Activated CD8-positive, alpha-beta memory T cell treated with anti-CD3 and anti-CD28 coated beads, Interleukin-2, amount 10 ng/mL, durations not matched to agents 7 days and 5 days (primary cell): ENCODE measurements around the gene CDAN1. TPM values are rescaled to one million over a fixed set of nuclear protein-coding genes. Genes with fewer than 3 reads are reported as not detected.

Experiments
- ATAC-seq: fragments of 150-1000 bp; cut with Tn5 transposase; one replicate; pipeline ENCODE4 v1.10.0; 2021; ENCODE audit warnings: moderate library complexity
- CTCF ChIA-PET: fragments of 350-600 bp; sonication (Branson Sonifier 250); formaldehyde crosslinking; loops from one replicate; lab custom pipeline; 2021; ENCODE audit warnings: antibody characterized with exemption; lab: Charles Lee
- DNase-seq: peaks from one replicate; pipeline ENCODE4 v3.0.0-alpha.2; 2020
- H3K27ac Mint-ChIP-seq: one replicate; pipeline ENCODE4 v1.8.0; 2021; ENCODE audit warnings: mild to moderate bottlenecking, mixed read lengths
- H3K27me3 Mint-ChIP-seq: one replicate; pipeline ENCODE4 v1.8.0; 2021; ENCODE audit warnings: mixed read lengths
- H3K36me3 Mint-ChIP-seq: one replicate; pipeline ENCODE4 v1.8.0; 2021; ENCODE audit warnings: mild to moderate bottlenecking, mixed read lengths
- H3K4me1 Mint-ChIP-seq: one replicate; pipeline ENCODE4 v1.8.0; 2021; ENCODE audit warnings: mixed read lengths
- H3K4me3 Mint-ChIP-seq: one replicate; pipeline ENCODE4 v1.8.0; 2021; ENCODE audit warnings: mild to moderate bottlenecking, moderate library complexity, mixed read lengths
- H3K9me3 Mint-ChIP-seq: one replicate; pipeline ENCODE4 v1.8.0; 2022; ENCODE audit warnings: low read depth, mixed read lengths
- total RNA-seq, 2 experiments: library from RNA; stranded (reverse); gene quantifications; one replicate each; pipeline ENCODE4 v1.2.3, GENCODE V29; 2021

Gene CDAN1
- total RNA-seq, 2 experiments from 2014 or later: 29.0 to 39.2 TPM

DNA sequence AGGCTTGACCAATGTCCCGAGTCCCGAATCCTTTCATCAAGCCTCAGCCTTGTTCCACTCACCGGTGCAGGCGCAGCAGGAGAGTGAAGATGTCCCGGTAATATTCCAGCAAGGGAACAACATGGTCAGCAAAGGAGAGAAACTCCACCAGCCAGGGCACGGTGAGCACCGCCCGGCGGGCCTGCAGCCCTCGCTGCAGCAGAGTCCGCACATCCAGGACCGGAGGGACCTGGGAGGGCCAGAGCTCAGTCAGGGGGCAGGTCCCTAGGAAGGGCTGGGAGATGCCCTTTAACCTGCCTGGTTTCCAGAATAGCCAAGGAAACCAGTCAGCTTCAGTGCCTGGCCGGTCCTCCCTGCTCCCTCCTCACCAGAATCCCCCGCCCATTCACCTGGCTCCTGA lies 6.4 kb downstream of the CDAN1 start:
- DNase-seq (no peak), ATAC-seq (no peak)
- no peaks in the 10 kb centered on the region for H3K27me3 Mint-ChIP-seq
- H3K9me3 Mint-ChIP-seq: no peaks in the 10 kb centered on the region
- peaks cover 7% of the 10 kb centered on the region for H3K4me1 Mint-ChIP-seq
- peaks cover 26% of the 10 kb centered on the region for H3K36me3 Mint-ChIP-seq
- H3K27ac Mint-ChIP-seq: no peak overlapping the region
- H3K4me3 Mint-ChIP-seq: no peak overlapping the region
- CTCF ChIA-PET: interaction anchor here (1.5 kb wide), 1 partner anchor 196 kb away, joined by 6 read pairs; no protein-coding TSS in a partner anchor

DNA sequence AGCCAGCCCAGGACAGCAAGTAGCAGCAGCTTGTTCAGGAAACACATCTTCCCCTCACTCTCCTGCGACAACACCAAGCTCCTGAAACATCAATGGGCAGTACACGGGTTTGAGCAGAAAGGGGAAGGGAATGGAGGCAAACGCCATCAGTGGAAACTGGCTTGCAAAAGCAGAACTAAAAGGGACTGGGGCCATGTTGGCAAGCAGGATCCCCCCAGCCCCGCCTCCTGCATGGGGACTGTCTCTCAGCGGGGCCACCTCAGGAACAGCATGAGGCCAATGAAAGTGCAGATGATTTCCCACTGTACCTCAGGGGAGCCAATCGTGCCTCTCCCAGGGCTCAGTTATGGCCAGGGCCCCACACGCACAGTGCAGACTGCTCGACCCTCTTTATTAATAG lies 6.8 kb downstream of the CDAN1 start:
- peaks cover 30% of the 10 kb centered on the region for H3K36me3 Mint-ChIP-seq

DNA sequence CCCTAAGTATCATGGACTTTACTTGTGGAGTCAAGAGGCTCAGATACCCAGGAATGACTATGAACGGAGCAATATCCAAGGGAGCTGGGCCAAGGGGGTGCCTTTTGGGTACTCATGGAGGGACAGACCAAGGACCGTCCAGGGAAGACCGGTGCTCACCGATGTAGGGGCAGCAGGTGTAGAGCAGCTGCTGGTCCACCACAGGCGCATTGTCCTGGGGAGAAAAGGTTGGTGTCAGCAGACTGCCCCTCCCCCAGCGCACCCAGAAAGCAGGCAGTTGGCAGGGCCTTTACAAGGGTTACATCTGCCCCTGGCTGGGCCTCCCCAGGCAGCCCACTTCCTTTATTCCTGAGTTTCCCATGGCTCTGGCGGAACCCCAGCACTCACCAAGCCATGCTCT lies 7.5 kb downstream of the CDAN1 start:
- H3K27me3 Mint-ChIP-seq: no peaks in the 10 kb centered on the region
- H3K4me1 Mint-ChIP-seq: peaks cover 3% of the 10 kb centered on the region
- CTCF ChIA-PET: no interaction called here
- H3K4me3 Mint-ChIP-seq: no peak overlapping the region
- ATAC-seq (no peak), DNase-seq (peak; percentile 37)
- no peak overlapping the region for H3K27ac Mint-ChIP-seq
- no peaks in the 10 kb centered on the region for H3K9me3 Mint-ChIP-seq
- H3K36me3 Mint-ChIP-seq: peaks cover 36% of the 10 kb centered on the region

More for the DNA sequence above, 6.8 kb downstream of the CDAN1 start:
- no peak overlapping the region for H3K4me3 Mint-ChIP-seq
- no peaks in the 10 kb centered on the region for H3K9me3 Mint-ChIP-seq
- H3K27ac Mint-ChIP-seq: no peak overlapping the region
- no peaks in the 10 kb centered on the region for H3K27me3 Mint-ChIP-seq
- peaks cover 4% of the 10 kb centered on the region for H3K4me1 Mint-ChIP-seq
- ATAC-seq (no peak), DNase-seq (no peak)
- CTCF ChIA-PET: interaction anchor here (1.5 kb wide), 1 partner anchor 196 kb away, joined by 6 read pairs; no protein-coding TSS in a partner anchor

DNA sequence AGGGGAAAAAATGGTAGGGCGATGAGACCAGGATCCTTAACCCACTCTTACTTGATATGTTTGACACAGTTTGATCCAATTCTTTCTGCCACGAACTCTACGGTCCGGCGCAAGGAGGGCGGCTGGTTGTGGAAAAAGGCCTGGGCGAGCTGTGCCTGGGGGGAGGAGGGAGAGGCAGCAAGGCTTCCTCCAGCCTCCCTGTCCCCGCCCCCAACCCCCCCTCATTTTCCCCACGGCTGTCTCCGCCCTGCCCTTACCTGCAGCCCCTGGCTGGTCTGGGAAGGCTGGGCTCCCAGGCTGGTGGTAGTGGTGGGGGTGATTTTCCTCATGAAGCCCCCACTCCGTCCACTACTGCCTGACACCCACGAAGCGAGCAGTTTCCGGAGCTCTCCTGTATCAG lies 8.0 kb downstream of the CDAN1 start:
- Mint-ChIP-seq H3K9me3 (no peaks in the 10 kb centered on the region), H3K36me3 (peaks cover 36% of the 10 kb centered on the region), H3K4me1 (no peaks in the 10 kb centered on the region), H3K27ac (no peak overlapping the region), H3K27me3 (no peaks in the 10 kb centered on the region), H3K4me3 (no peak overlapping the region)
- CTCF ChIA-PET: no interaction called here
- DNase-seq: no peak
- no peak for ATAC-seq

DNA sequence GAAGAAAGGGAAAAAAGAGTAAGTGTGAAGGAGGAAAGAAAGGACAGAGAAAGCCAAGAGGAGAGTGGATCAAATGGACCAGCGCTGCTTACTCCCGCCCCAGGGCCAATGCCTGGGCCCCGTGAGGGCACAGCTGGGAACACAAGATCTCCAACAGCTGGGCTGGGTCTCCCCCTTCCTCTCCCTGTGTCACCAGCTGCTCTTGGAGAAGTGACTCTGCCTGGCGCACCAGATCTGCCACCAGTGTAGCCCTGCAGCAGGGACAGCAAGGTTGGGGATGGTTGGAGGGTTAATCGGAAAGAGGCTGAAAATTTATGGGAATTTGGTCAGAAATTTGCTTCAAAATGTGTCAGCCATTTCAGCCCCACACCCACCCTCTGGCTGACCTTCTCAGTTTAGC lies 8.4 kb downstream of the CDAN1 start:
- Mint-ChIP-seq H3K27ac (no peak overlapping the region), H3K9me3 (no peaks in the 10 kb centered on the region), H3K36me3 (peaks cover 38% of the 10 kb centered on the region), H3K4me1 (no peaks in the 10 kb centered on the region), H3K4me3 (no peak overlapping the region), H3K27me3 (no peaks in the 10 kb centered on the region)
- no peak for ATAC-seq
- CTCF ChIA-PET: no interaction called here
- no peak for DNase-seq

DNA sequence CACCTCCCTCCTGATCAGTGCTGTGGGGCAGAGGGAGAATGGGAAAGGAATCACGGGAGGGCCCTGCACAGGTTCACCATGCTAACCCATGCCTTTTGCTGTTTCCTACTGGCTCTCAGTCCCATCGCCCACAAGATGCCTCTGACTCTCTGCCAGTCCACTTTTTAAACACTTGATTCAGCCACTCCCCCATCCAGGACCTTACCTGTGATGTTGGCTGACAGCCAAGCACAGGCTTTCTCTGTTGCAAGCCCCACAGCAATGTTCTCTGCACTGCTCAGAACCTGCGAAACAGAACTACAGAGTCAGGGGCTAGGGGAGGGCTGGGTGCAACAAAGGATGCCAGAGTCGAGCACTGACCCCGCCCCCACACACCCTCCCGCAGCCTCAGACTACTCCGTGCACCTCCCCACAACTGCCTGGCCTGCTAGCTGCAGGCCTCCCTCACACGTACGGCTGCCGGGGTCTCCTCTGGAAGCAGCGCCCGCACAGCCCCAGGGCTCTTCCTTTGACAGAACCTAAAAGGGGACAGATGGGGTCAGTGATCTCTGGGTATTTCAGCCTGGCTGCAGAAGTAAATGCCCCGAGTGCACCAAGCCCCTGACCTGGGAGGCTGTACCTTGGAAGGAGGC lies 9.1 kb downstream of the CDAN1 start:
- H3K27ac Mint-ChIP-seq: no peak overlapping the region
- peak; percentile 36 for DNase-seq
- H3K4me1 Mint-ChIP-seq: no peaks in the 10 kb centered on the region
- CTCF ChIA-PET: no interaction called here
- no peak for ATAC-seq
- no peaks in the 10 kb centered on the region for H3K27me3 Mint-ChIP-seq
- peaks cover 35% of the 10 kb centered on the region for H3K36me3 Mint-ChIP-seq
- no peak overlapping the region for H3K4me3 Mint-ChIP-seq
- H3K9me3 Mint-ChIP-seq: no peaks in the 10 kb centered on the region

DNA sequence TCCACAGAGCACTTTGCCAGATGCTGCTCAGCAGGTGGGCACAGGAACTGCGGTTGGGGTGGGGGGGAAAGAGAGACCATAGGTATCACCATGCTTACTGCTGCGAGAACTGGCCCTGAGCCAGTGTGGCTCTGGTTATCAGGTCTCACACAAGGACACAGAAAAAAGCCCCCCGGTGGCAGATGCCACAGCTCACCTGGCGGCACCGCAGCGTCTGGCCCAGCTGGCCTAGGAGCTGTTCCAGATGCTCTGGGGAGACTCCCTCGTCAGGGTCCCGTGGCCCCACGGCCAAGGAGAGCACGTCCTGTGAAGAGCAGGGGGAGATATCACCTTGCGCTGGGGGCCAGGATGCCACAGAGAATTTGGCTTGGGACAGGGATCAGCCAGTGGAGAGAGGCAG lies 10.8 kb downstream of the CDAN1 start:
- CTCF ChIA-PET: interaction anchor here (1.3 kb wide), 1 partner anchor 9 kb away, joined by 3 read pairs; no protein-coding TSS in a partner anchor
- Mint-ChIP-seq H3K27me3 (no peaks in the 10 kb centered on the region), H3K36me3 (peaks cover 27% of the 10 kb centered on the region)

DNA sequence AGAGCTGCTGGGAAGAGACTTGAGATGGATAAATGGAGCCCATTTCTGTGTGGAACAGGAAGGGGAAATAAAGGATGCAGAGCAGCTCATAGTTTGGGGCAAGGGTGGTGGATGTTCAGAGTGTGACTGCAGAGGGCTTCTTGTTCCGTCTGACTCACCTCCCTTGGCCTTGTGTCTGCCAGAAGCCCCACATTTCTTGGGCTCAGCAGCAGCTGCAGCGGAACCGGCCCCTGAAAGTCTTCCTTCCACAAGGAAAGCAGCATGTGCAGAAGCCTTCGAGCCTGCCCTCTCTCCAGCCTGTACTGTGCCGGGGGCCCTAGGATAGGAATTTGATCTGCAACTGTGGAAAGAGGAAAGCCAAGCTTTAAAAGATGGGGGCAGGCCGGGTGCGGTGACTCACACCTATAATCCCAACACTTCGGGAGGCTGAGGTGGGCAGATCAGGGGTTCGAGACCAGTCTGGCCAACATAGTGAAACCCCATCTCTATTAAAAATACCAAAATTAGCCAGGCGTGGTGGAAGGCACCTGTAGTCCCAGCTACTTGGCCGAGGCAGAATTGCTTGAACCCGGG lies 11.5 kb downstream of the CDAN1 start:
- Mint-ChIP-seq H3K9me3 (no peaks in the 10 kb centered on the region), H3K4me1 (no peaks in the 10 kb centered on the region), H3K4me3 (no peak overlapping the region), H3K36me3 (peaks cover 26% of the 10 kb centered on the region), H3K27ac (peak overlapping the region; percentile 21), H3K27me3 (no peaks in the 10 kb centered on the region)
- DNase-seq: no peak
- ATAC-seq: no peak
- CTCF ChIA-PET: interaction anchor here (1.1 to 1.3 kb wide), 2 partner anchors 10 to 22 kb away, joined by 3 read pairs; no protein-coding TSS in a partner anchor

More for the DNA sequence above, 10.8 kb downstream of the CDAN1 start:
- Mint-ChIP-seq H3K9me3 (no peaks in the 10 kb centered on the region), H3K27ac (no peak overlapping the region), H3K4me1 (no peaks in the 10 kb centered on the region), H3K4me3 (no peak overlapping the region)
- ATAC-seq (no peak), DNase-seq (no peak)

DNA sequence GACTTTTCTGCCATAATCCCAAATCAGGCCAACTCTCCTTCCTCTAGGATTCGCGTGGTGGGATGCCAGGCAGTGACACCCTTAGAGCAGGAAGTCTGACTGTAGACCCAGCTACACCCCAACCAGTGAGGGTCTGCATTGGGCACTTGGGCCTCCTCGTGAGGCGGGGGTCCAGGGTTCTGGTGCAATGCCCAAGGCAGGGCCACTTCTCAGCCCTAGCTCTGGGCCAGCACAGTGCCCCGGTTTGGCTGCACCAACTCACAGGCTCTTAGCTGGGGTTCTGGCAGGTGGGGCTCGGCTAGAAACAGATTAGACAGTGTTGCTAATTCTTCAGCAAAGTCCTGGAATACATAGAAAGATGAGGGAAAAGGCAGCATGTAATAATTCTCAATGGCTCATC lies 12.7 kb downstream of the CDAN1 start:
- no peak for ATAC-seq
- no peaks in the 10 kb centered on the region for H3K9me3 Mint-ChIP-seq
- no peak overlapping the region for H3K4me3 Mint-ChIP-seq
- H3K36me3 Mint-ChIP-seq: peaks cover 29% of the 10 kb centered on the region
- H3K4me1 Mint-ChIP-seq: no peaks in the 10 kb centered on the region
- CTCF ChIA-PET: no interaction called here
- H3K27me3 Mint-ChIP-seq: no peaks in the 10 kb centered on the region
- no peak overlapping the region for H3K27ac Mint-ChIP-seq
- DNase-seq: no peak

DNA sequence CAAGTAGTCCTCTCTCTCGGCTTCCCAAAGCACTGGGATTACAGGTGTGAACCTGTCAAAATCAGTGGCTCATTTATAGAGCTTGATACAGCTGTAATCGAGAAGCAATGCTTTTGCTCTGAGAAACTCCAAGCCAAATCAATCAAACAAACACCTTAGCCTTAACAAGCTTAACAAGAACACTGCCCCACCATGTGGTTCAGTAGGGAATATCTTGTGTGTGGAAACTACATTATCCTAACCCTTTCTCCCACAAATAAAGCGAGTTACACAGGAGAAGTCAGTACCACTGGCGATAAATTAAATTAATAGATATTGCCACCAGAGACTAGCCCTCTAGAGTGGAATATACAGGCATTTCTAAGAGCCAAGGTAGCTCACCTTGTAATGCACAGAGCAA lies 13.9 kb downstream of the CDAN1 start:
- no peaks in the 10 kb centered on the region for H3K9me3 Mint-ChIP-seq
- H3K4me3 Mint-ChIP-seq: no peak overlapping the region
- CTCF ChIA-PET: interaction anchor here (0.9 kb wide), 1 partner anchor 66 kb away, joined by 3 read pairs; no protein-coding TSS in a partner anchor
- no peaks in the 10 kb centered on the region for H3K27me3 Mint-ChIP-seq
- no peak overlapping the region for H3K27ac Mint-ChIP-seq
- ATAC-seq (no peak), DNase-seq (no peak)
- peaks cover 27% of the 10 kb centered on the region for H3K36me3 Mint-ChIP-seq
- H3K4me1 Mint-ChIP-seq: no peaks in the 10 kb centered on the region

DNA sequence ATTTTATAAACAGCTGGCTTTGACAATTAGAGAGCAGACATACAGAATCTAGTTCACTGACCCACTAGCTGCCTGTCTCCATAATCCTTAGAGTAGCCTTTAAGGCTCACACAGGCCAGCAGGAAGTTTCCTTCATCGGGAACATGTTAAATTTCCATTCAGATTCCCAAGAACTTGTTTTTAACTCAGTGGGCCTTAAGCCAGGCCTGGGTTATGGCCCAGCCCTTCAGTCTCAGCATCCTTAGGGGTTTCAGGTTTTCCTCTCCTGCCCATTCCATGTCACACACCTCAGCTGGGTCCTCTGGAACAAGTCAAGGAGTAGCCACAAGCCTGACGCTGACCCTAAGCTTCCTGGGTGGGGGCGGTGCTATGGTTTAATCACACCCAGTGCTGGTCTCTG lies 15.0 kb downstream of the CDAN1 start:
- CTCF ChIA-PET: interaction anchor here (1.0 kb wide), 1 partner anchor 15 kb away, joined by 3 read pairs; the partner anchor contains the start of gene CDAN1
- Mint-ChIP-seq H3K9me3 (no peaks in the 10 kb centered on the region), H3K36me3 (peaks cover 24% of the 10 kb centered on the region), H3K27me3 (no peaks in the 10 kb centered on the region), H3K4me1 (no peaks in the 10 kb centered on the region), H3K27ac (no peak overlapping the region), H3K4me3 (no peak overlapping the region)
- no peak for ATAC-seq
- DNase-seq: no peak

DNA sequence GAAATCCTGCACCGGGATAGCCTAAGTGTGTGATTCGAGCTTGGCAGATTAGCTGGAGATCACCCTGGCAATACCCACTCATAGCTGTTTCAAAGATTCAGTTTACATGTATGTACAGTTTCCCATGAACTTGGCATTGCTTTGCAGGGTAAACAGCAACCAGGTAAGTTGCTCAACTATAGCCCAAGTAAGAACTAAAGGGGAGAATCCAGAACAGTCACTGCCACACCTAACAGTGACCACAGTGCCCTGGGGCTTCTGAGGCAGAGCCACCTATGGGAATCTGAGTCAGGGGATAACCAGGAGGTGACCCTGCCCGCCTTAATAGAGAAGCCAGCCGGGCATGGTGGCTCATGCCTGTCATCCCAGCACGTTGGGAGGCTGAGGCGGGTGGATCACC lies 15.9 kb downstream of the CDAN1 start:
- CTCF ChIA-PET: interaction anchor here (0.7 kb wide), 1 partner anchor 113 kb away, joined by 4 read pairs; no protein-coding TSS in a partner anchor
- H3K9me3 Mint-ChIP-seq: no peaks in the 10 kb centered on the region
- ATAC-seq (no peak), DNase-seq (no peak)
- no peaks in the 10 kb centered on the region for H3K27me3 Mint-ChIP-seq
- H3K4me3 Mint-ChIP-seq: no peak overlapping the region
- H3K4me1 Mint-ChIP-seq: no peaks in the 10 kb centered on the region
- peaks cover 20% of the 10 kb centered on the region for H3K36me3 Mint-ChIP-seq
- H3K27ac Mint-ChIP-seq: no peak overlapping the region

DNA sequence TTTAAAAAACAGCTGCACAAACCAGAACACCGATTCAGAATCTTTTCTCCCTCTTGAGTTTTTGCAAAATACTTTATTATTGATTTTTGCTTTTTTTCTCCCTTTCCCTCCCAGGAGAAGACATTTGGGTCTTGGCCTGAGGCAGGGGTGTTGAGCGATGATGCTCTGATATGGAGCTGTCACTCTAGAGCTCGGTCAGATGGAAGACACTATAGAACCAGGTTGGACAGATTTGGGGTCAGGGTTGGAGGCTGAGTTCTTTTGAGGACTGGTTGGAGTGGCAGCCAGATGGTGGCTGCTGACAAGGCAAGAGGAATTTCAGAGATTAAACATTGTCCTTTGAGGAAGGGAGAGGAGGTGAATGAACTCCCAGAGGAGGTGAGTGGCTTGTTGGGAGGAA lies 16.9 kb downstream of the CDAN1 start:
- Mint-ChIP-seq H3K4me1 (no peaks in the 10 kb centered on the region), H3K9me3 (no peaks in the 10 kb centered on the region), H3K27ac (no peak overlapping the region), H3K27me3 (no peaks in the 10 kb centered on the region), H3K36me3 (peaks cover 15% of the 10 kb centered on the region), H3K4me3 (no peak overlapping the region)
- ATAC-seq: no peak
- CTCF ChIA-PET: interaction anchor here (1.3 kb wide), 1 partner anchor 19 kb away, joined by 3 read pairs; no protein-coding TSS in a partner anchor
- DNase-seq: no peak

DNA sequence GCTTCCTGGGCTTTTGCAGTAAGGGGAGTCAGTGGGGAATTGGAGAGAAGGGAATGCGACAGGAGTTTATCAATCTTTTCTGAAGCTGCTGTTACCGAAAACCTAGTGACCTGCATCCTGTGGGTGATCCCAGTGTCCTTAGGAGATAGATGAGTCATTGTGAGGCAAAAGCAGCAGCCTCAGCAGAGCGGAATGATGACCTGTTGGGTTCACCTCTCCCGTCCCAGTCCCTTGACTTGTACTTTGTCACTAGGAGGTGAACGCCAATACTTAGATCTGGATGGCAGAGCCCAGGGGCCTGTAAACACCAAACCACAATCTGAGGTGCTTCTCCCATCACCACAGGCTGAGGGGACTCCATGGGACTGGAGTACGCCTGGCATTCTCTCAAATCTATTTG lies 17.9 kb downstream of the CDAN1 start:
- Mint-ChIP-seq H3K4me3 (no peak overlapping the region), H3K27ac (no peak overlapping the region), H3K27me3 (no peaks in the 10 kb centered on the region), H3K36me3 (peaks cover 8% of the 10 kb centered on the region), H3K4me1 (no peaks in the 10 kb centered on the region), H3K9me3 (no peaks in the 10 kb centered on the region)
- DNase-seq (no peak), ATAC-seq (no peak)
- CTCF ChIA-PET: interaction anchor here (0.9 to 1.3 kb wide), 2 partner anchors 15 to 20 kb away, joined by 3 read pairs; no protein-coding TSS in a partner anchor
